ENCODE measurements around the gene PSAPL1. TPM values are rescaled to one million over a fixed set of nuclear protein-coding genes. Genes with fewer than 3 reads are reported as not detected.

PSAPL1 gene
- total RNA-seq, 1 donor from 2014 or later = 1.3 TPM

GRCh38 chr4:7393601-7394575 lies 40.8 kb downstream of the PSAPL1 start:
- Mint-ChIP-seq H3K4me1 (ENCODE audit: unreplicated experiment) (peaks cover 40% of the 10 kb centered on the region), H3K27ac (peak overlapping the region; percentile 55), H3K4me3 (no peak overlapping the region), H3K9me3 (no peaks in the 10 kb centered on the region), H3K36me3 (no peaks in the 10 kb centered on the region), H3K27me3 (peaks cover 6% of the 10 kb centered on the region)
- peak; percentile 65 for DNase-seq (ENCODE audit: extremely low spot score, unreplicated experiment)
- TF ChIP-seq, protein P1, sequence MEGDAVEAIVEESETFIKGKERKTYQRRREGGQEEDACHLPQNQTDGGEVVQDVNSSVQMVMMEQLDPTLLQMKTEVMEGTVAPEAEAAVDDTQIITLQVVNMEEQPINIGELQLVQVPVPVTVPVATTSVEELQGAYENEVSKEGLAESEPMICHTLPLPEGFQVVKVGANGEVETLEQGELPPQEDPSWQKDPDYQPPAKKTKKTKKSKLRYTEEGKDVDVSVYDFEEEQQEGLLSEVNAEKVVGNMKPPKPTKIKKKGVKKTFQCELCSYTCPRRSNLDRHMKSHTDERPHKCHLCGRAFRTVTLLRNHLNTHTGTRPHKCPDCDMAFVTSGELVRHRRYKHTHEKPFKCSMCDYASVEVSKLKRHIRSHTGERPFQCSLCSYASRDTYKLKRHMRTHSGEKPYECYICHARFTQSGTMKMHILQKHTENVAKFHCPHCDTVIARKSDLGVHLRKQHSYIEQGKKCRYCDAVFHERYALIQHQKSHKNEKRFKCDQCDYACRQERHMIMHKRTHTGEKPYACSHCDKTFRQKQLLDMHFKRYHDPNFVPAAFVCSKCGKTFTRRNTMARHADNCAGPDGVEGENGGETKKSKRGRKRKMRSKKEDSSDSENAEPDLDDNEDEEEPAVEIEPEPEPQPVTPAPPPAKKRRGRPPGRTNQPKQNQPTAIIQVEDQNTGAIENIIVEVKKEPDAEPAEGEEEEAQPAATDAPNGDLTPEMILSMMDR (conservative IDR thresholded peaks at IDR 0.05) = no peak

DNA sequence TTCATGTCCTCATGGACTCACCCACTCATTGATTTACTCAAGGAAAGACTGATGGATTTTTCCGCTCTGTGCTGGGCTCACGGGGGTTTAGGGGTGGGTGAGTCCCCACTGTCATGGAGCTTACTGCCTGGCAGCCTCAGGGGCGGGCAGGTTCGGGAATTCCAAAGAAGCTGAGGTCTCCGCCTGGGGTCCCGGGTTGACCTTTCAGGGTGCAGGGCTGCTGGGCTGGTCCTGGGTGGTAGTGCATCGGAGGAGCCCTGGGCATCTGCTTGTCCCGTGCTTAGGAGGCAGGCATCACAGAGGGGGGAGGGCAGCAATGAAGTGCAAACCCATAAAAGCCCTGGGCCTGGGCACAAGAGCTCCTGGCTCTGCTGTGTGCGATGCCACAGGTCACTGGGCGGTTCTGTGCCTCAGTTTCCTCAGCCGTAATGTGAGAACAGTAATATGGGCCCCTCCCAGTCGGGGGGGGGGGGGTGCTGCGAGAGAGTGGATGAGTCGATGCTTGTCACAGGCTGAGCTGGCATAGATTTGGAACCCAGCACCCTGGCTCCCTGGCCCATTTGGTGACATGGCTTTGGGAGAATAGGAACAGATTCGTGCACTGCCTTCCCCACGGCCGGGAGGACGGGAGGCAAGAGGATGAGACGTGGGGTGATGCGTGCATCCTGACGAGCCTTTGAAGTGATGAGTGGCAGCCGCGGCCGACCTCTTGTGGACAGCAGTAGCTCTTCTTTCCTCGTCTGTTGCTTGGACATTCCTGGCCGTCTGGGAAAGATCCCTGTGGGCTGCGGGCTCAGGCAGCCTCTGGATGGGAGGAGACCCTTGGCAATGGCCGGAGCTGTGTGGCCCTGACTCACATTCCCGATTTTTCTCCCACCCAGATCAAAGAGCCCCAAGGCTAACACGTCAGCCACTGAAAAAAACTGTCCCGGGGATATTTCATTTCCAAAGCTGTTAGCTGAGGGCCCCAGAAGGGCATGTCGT lies 42.0 kb downstream of the PSAPL1 start:
- TF ChIP-seq, protein P1 (conservative IDR thresholded peaks at IDR 0.05) = no peak
- peaks cover 36% of the 10 kb centered on the region for H3K4me1 Mint-ChIP-seq (ENCODE audit: unreplicated experiment)
- H3K9me3 Mint-ChIP-seq = no peaks in the 10 kb centered on the region
- peak overlapping the region; percentile 55 for H3K27ac Mint-ChIP-seq
- H3K27me3 Mint-ChIP-seq = no peaks in the 10 kb centered on the region
- DNase-seq (ENCODE audit: extremely low spot score, unreplicated experiment) = peak; percentile 67
- no peaks in the 10 kb centered on the region for H3K36me3 Mint-ChIP-seq
- peak overlapping the region; percentile 44 for H3K4me3 Mint-ChIP-seq

GRCh38 chr4:7391637-7392437 lies 42.9 kb downstream of the PSAPL1 start:
- Mint-ChIP-seq H3K9me3 (no peaks in the 10 kb centered on the region), H3K27ac (no peak overlapping the region), H3K36me3 (no peaks in the 10 kb centered on the region), H3K4me1 (ENCODE audit: unreplicated experiment) (peaks cover 34% of the 10 kb centered on the region), H3K4me3 (no peak overlapping the region), H3K27me3 (no peaks in the 10 kb centered on the region)
- peak; percentile 63 for DNase-seq (ENCODE audit: extremely low spot score, unreplicated experiment)
- TF ChIP-seq, protein P1 (conservative IDR thresholded peaks at IDR 0.05) = no peak

DNA sequence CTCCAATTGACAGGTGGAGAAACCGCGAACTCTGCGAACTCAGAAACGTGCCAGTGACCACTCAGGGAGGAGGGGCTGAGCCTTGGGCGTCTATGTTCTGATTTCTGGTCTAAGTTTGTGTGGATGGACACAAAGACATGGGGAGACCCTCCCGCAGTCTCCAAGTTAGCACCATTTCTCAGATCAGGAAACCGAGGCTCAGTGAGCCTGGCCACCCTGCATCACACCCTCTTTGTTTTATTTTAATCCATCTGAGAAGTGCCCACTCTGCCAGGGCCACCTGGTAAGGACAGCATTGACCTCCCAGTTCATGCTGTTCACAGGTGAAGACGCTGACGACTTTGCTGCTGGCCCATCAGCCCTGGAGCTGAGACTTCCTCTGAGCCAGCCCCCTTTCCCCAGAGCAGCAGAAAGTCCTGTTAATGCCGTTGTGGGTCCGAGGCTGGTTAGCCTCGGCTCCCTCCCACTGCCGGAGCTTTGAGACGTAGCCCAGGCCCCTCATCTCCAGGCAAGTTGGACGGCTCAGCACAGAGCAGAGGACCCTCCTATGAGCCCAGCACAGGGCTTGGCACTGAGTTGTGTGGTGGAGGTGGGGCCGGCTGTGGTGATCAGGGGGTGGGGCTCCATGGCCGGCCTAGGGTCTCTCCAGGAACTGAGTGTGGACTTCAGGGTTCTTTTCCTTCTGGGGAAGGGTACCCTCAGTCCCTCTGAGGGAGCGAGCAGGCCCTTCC lies 43.7 kb downstream of the PSAPL1 start:
- Mint-ChIP-seq H3K27ac (no peak overlapping the region), H3K4me3 (no peak overlapping the region), H3K27me3 (no peaks in the 10 kb centered on the region), H3K36me3 (no peaks in the 10 kb centered on the region), H3K9me3 (no peaks in the 10 kb centered on the region), H3K4me1 (ENCODE audit: unreplicated experiment) (peaks cover 28% of the 10 kb centered on the region)
- DNase-seq (ENCODE audit: extremely low spot score, unreplicated experiment) = peak; percentile 52
- TF ChIP-seq, protein P1 (conservative IDR thresholded peaks at IDR 0.05) = no peak

Data from type B pancreatic cell (in vitro differentiated cells).